Stimulated activated CD8-positive, alpha-beta memory T cell treated with anti-CD3 and anti-CD28 coated beads, Interleukin-4, amount 100 ng/mL, for 24 hours (primary cell): ENCODE measurements around the gene SDHAF2.
A peak's percentile ranks its signal among the peaks of the same experiment; 100 is the strongest.
"Not testable (repeated sequence)": the region's sequence is repeated elsewhere in the genome, so short reads cannot be mapped to it uniquely, and the experiment has no call there.

ENCODE experiments used
- DNase-seq: peaks from one replicate; pipeline ENCODE4 v3.0.0-alpha.2; 2020; ENCODE audit warnings: low read depth

The SDHAF2 gene

DNA sequence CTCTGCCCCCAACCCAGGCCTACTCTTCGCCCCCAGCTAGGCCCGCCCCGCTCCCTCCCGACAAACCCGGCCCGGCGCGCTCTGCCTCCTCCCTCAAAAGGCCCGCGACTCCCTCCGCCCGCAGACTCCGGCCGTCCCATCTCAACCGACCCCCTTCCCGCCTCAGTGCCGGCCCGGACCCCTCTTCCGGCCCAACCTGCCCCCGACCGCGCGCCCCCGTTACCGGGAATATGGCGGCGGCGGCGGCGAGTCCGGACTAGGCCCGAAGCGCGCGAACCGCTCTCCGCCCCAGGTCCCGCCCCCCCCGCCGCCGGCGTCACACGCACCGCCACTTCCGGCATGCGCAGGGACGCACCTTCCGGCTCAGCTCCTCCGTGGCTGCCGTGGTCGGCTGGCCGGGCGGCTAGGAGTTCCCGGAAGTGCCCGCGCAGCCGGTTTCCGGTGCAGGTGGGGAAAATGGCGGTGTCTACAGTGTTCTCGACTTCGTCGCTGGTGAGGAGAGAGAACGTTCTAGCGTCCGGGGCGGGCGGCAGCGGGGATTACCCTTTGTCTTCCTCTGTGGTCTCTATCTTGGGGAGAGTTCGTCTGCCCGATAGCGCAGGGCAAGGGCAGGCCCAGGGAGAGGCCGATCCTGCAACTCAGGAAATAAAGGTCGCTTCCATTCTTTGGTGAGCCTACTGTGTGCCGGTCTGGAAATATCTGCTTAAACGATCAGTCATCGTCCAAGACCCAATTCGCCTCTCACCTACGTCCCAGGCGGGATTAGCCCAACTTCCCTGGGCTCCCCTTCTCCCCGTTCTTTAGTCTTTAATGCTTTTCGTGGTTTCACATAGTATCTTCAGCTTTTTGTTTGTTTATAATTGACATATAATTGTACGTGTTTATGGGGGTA is at the start of gene SDHAF2, which contains the start of gene CPSF7:
Gene SDHAF2 (plus strand): TSS at position 434 of the 892 bp plus-strand sequence. CDS start 23 bp downstream, at position 457.
Gene CPSF7 (minus strand): TSS at position 285 of the 892 bp plus-strand sequence. CDS start 740 bp downstream, outside the sequence.
- peak; percentile 98 for DNase-seq

DNA sequence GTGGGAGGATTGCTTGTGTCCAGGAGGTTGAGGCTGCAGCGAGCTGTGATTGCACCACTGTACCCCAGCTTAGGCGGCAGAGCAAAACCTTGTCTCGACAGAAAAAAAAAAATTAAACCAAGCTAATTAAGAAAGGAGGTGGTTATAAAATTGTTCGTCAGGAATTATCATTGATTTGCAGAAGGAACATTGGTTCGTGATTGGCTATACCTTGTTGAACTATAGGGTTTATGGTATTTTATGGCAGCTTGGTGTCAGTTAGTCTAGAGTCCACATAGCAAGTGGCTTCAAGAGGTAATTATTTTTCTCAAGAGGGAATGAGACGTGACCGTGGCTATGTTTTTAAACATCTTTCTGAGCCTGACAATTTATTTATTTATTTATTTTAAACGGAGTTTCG is 49.0 kb upstream of the SDHAF2 start:
- DNase-seq = no peak

DNA sequence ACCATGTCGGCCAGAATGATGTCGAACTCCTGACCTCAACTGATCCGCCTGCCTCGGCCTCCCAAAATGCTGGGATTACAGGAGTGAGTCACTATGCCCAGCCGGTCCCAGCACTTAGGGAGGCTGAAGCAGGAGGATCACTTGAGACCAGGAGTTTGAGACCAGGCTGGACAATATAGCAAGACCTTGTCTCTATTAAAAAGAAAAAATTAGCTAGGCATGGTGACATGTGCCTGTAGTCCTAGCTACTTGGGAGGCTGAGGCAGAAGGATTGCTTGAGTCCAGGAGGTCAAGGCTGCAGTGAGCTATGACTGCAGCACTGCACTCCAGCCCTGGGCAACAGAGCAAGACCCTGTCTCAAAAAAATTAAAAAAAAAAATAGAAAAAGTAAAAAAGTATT is 46.1 kb upstream of the SDHAF2 start:
- DNase-seq = not testable (repeated sequence)

DNA sequence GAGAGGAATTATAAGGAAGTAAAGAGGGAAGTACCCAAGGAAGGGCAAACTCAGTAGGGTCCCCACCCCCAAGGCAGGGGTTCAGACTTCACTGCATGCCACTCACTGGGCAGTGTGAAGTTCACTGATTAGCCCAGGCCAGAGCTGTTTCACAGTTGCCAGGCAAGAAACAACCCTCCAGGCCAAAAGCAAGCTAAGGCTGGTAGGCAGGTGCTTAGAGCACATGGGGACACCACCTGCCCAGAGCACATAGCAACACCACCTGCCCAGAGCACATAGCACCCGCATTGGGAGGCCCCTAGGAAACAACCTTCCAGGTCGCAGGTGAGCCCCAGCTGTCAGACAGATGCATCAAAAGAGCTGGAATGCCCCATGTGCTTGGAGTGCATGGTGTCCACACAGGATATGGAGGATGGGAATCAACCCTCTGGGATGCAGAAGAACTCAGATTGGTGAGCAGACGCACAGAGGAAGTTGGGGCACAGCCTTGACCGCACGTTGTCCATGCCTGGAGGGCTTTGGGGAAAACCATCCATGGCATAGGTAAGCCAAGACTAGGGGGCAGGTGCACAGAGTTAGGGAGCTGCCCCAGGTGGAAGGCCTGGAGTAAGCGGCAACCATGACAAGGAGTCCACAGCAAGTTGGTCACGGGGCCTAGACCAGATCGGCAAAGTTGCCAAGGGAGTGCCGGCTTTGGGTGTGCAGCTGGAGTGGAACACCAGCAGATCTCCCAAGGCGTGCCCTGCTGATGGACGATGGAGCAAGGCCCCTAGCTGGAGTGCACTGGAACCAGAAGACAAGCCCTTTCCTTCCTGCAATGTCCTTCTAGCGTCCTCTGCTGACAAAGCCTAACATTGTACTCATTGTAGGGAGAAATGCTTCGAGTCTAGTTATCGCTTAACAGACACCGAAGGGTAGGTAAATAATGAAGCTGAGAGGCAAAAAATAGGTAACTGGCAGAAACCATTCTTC is 45.4 kb upstream of the SDHAF2 start:
- DNase-seq = no peak

DNA sequence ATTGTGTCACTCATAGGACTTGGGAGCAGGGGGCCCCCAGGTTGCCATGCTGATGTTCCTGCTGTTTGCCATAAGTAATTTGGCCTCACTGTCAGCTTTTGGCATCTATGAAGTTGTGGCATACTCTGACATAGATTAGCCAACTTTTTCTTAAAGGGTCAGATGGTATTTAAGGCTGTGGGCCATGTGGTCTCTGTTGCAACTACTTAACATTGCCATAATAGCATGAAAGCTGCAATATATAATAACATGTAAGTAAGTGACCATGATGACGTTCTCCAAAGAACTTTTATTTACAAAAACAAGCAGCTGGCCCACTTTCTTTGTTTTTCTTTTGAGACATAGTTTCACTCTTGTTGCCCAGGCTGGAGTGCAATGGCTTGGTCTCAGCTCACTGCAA is 39.8 kb upstream of the SDHAF2 start:
- no peak for DNase-seq

DNA sequence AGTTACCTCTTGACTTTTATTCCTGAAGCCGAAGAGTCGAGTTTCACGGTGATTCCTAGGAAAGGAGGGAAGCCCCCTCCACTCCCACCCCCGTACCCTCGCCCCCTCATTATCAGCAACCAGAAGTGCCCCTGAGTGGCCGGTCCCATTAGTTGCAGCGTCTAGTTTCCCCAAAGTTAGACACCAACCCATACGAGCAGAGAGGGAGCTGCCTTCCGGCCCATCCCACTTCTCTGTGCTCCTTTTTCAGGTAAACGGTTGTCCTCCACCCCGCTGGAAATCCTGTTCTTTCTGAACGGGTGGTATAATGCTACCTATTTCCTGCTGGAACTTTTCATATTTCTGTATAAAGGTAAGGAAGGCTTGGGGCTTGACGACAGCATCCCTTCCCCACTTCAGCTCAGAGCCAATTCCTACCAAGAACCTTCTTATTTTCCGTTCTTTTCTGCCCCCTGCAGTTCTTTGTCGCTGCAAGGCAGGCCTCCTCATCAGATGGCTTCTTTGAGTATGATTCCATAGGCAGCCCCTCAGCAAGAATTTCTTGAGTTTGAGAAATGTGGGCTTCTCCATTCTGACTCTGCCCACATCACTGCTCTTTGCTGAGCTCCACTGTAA is 36.8 kb upstream of the SDHAF2 start:
- DNase-seq = no peak

DNA sequence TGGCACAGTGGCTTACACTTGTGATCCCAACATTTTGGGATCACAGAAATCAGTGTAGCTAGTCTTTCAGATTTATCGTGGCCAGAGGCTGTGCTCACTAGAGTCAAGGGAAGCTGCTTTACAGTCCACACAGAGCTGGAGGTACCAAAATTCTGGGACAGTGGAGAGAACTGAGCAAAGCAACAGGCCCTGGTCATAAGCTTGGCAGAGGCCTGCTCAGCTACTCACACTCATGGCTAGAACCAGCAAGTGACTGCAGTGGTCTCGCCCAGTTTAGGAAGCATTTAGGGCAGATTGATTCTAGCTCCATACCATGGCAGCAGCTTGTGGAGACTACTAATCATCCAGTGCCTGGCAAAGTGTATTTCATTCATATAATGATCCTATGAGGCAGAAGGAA is 28.8 kb upstream of the SDHAF2 start:
- no peak for DNase-seq

DNA sequence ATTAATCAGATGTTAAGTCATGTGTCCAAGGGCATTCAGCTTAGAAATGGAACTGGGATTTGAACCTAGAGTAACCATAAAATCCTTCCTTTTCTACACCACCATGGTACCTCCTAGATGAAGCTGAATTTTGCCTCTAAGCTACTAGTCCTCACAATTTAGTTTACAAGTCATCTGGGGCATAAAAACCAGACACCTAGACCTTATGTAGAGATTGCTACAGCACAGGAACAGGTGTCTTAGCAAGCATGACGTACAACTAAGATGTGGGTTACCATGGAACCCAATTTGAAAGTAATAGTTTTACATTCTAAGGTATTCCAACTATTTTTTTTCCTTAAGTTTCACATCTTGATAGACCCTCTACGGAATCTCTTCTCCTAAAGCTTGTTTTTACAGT is 28.4 kb upstream of the SDHAF2 start:
- no peak for DNase-seq

DNA sequence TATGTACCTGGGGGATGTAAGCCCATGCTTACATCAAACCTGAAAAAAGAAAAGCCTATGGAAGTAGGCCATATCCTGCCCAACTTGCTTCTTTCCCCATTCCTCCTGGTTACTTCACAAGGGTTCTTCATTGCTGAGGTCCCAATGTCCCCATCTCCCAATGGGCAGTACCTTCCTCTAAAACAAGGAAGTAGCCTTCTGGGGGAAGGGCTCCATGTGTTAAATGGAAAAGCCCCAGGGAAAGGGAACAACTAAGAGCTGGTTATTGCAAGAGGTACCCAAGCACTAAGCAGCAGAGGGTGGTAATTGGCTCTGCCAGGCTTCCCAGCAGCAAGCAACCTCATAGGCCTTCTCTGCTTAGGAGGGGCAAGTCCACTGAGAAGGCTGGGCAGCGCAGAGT is 26.3 kb upstream of the SDHAF2 start:
- no peak for DNase-seq

DNA sequence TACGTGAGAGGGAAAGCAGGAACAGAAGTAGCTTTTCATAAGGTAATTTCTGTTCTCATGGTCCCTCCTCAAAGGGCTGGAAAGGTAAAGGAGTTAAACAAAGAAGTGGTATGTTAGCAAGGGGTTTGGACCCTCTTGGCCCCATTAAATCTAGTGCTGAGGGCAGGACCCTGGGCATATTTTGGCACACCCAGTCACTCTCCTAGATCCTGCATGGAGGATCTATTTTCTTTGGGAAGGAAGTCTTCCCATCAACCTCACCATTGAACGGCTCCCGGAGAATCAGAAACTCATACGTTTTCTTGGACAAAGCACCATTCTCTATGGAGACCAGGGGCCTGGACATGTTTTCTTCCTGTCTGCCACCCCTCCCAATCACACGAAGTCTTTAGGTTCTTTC is 25.8 kb upstream of the SDHAF2 start:
- DNase-seq = no peak

DNA sequence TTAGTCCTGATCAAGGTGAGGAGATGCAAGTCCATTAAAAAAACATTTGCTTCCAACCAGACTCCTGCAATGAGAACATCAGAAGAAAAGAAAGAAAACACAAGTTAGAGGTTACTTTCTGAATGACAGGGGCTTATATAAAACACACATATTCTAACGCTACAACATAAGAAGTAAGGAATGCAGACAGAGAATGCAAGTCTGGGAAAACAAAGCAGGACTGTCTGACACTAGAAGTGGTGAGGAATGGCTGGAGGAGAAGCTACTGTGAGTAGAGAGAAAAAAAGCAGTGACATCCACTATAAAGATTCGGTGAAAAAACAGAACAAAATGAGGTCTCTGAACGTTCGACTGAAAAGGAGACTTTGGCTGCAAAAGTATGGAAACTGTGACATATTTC is 25.3 kb upstream of the SDHAF2 start:
- DNase-seq = no peak

DNA sequence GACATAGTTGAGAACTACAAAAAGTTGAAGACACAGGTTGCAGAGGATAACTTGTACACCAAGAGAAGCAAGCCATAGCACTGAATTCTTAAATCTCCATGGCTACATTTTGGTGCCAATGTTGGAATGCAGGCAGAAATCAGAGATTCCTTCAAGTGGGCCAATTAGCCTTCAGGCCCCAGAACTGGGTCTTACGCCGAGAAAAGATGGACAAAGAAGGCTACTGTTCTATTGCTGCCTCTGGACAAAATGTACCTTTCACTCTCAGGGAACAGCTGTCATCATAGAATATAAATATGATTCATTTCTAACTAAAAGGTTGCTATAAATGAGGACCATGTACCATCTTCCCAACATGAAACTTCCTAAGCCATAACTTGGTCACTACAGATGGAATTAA is 23.9 kb upstream of the SDHAF2 start:
- no peak for DNase-seq

DNA sequence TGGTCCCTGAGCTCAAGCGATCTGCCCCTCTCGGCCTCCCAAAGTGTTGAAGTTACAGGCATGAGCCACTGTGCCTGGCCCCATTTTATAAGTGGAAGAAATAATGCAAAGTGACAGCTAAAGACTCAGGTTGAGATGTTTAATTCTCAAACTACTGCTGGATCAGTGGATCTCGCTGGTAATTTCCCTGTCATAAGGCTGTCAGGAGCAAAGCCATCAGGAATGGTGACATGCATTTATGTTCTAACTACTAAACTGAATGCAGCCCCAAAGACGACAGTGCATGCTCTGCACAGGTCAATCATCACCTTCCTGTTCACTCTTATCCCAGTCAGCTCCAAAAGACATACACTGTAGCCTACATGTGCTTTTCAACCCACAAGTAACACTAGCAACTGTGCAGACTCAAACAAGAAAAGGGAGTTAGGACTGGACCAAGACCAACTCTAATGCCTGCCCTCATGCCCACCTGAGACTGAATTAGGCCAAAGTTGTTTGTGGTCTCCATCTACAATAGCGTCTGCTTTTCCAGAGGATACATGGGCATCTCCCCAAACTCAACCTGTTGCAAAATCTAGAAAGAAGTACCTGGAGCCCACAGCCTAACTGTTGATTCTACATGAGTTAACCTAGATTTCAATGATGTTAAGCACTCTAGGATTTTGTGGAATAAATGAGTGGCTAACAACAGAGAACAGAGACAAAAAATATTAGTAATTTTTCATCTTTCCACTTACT is 22.8 kb upstream of the SDHAF2 start:
- no peak for DNase-seq

DNA sequence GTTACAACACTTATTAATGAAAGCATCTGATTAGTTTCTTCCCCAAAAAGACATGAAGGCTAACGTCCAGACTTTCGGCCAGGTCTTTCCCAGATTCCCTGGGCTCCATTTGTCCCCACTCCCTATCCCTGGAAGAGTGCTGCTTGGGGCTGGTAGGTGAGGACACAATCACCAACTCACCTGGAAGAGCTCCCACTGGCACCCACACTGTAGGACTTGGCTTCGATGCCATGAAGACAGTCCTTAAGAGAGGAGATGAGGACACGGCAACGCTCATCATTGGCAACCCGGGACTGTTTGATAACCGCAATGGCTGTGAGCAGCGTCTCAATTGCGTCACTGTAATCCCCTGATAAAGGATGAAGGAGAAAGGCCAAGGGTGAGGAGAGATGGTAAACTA is 18.3 kb upstream of the SDHAF2 start:
- DNase-seq = no peak

DNA sequence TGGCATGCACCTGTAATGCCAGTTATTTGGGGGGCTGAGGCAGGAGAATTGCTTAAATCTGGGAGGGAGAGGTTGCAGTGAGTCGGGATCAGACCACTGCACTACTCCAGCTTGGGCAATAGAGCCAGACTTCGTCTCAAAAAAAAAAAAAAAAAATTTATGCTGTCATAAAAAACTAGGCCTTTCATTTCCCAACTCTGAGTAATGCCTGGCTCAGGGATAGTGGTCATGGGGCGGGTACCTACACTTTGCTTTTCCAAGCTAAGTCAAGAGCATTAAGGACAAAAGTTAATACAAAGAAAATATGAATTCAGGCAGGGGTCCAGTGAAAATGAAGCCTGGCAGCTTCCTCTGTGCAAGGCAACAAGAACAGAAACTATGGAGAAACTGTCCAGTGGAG is 16.4 kb upstream of the SDHAF2 start:
- DNase-seq = no peak

DNA sequence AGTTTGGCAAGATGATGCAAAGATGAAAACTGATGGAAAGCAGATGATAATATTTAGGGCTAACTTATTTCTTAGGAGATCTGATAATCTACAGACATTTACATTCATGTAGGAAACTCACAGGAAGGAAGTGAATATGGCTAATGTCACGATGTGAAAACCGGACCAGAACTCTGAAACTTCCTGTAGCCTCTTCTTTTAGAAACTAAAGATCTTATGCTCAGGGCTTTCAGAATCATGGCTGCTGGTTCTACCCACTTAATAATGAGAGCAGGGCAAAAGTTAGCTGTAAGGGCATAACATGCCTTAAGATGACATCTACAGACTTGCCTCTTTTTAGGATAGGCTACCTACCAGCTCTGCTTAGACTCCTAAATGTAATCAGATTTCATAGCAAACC is 15.4 kb upstream of the SDHAF2 start:
- DNase-seq = no peak

DNA sequence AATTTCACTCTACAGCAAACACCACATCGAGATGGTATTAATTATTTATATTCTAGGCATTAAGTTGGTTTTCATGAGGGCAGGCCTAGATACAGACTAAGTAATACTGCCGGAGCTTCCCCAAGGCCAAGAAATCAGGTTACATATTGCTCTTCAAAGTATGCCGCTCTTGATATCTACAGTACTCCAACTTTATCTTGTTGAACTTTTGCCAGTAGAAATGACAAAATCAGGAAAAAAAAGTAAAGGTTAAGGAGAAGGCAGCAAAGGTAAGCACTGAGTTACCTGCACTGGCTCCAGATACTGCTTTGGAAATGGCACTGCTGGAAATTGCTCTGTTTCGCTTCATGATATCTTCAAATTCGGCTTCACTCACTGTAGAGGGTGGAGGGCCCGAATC is 14.5 kb upstream of the SDHAF2 start:
- no peak for DNase-seq

DNA sequence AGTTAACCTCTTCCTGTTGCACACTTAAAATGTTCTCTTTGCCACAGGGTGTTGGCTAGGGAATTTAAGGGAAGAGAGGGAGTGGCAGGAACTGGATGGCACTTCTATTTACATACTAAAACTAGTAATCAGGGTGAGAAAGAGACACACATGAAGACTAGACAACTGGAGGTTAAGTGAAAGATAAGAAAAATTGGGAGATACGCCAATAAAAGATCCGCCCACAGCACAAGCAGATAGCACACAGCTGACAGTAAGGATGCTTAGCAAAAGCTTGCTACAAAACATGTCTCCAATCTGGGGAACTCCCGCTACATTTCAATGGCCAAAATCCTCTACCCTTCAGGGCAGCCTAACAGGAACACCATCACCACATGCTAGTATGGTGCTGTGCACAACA is 13.0 kb upstream of the SDHAF2 start:
- DNase-seq = no peak

DNA sequence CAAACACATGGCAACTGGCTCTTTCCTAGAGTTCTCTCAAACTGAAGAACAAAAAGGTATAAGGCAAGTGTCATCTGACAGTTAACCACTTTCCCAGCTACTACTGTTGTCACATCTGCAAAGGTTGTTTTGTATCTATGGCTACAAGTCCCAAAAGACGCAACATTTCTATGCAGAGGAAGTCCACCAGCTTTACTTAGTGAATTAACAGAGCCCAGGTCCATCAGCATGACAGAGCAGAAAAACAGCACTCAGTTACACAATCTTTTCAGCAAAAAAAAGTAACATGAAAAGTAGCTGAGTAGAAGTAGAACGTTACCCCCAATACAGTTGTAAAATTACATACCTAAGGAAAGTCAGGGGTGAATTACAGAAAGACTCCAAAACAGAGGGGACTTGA is 12.3 kb upstream of the SDHAF2 start:
- no peak for DNase-seq

DNA sequence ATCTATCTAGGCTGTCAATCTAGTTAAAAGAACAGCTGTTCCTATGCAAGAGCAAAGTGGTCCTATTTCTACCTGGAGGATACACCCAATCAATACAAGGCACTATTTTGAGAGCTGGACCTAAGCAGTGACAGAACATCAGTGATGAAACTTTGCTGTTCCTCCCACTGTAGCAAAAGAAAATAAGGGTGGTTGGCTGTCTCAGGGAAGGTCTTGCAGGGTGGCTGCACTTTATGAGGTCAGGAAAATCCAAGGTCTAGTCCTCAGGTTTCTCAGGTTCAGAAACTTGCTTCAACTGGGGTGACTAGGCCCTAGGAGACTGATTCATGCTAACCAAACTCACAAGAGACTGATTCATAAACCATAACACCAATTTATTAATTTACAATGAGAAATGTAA is 11.8 kb upstream of the SDHAF2 start:
- DNase-seq = no peak

DNA sequence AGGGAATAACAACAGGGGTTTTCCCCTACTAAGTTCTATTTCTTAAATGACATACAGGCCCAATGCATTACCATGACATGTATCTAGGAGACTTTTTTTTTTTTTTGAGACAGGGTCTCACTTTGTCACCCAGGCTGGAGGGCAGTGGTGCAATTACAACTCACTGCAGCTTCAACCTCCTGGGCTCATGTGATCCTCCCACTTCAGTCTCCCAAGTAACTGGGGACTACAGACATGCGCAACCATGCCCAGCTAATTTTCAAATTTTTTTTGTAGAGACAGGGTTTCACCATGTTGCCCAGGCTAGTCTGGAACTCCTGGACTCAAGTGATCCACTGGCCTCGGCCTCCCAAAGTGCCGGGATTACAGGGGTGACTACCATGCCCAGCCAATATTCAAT is 7.7 kb upstream of the SDHAF2 start:
- DNase-seq = no peak
